ENCODE data around the gene KLF6. TPM values are rescaled to one million over a fixed set of nuclear protein-coding genes. Genes with fewer than 3 reads are reported as not detected.

Gene KLF6
- 171 TPM for total RNA-seq (ENCODE audit: insufficient read depth, low replicate concordance)

DNA sequence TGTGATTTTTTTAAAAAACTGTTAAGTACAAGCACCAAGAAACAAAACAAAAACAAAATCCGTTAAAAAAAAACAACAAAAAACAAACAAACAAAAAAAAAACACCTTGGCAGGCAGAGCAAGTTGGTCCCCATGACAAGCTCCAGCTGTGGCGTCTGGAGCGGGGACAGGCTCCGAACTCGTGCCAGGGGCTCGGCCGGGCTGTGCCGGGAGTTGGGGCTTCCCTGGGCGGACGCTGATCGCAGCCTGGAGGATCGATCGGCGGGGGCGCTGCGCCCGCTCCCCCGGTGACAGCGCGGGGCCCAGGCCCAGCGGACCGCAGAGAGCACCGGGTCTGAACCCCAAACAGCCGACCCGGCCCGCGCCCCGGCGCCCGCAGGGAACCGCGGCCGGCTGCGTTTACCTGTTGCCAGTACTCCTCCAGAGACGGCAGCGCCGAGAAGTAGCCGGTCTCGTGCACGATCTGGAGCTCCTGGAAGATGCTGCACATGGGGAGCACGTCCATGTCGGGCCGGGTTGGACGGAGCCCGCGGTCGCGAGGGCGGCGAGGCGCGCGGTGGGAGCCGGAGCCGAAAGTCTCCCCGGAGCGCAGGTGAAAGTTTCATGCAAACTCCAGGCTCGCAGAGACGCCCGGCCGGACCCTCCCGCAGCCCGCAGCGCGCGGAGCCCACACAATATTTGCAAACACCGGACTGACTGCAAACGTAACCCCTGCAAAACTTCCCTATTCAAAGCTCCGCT, at the start of gene KLF6:
Gene KLF6 (minus strand): TSS at position 700 of the 741 bp plus-strand sequence. CDS start 195 bp downstream, at position 505.
- peak; percentile 46 for DNase-seq (ENCODE audit: low spot score)

DNA sequence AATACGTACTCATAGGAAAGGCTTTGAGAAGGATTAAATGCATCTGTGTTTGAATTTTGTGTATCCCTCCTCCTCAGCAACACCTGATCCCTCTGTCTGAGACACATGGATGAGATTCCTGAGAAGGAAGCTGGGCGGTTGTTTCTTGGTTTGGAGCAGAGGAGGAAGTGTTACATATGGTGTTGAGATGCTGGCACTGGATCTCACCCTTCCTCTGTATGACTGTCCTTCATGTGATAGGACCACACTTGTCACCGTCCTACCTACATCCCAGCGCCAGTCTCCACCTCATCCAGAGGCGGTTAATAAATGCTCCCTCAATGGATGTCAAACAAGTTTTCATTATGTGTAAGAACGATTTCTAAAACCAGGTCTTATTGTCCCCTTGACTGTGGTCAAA, 49.4 kb upstream of the KLF6 start:
- DNase-seq (ENCODE audit: low spot score), result no peak

DNA sequence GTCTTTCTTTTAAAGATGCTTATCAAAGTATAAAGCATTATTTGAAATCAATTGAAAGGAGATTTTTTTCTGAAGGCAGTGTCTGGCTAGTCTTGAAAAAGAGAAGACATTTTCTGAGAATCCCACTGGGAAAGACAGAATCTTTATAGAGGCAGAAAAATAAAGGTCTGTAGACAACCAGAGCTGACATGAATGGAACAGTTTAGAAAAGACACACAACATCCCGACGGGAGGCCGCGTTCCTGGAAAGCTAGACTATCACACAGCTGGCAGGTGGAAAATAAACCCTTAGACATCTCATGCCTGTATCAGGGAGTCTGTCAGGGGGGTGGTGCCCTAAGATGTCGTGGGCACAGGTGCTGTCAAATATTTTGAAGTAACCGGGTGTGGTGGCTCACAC, 48.0 kb upstream of the KLF6 start:
- no peak for DNase-seq (ENCODE audit: low spot score)

DNA sequence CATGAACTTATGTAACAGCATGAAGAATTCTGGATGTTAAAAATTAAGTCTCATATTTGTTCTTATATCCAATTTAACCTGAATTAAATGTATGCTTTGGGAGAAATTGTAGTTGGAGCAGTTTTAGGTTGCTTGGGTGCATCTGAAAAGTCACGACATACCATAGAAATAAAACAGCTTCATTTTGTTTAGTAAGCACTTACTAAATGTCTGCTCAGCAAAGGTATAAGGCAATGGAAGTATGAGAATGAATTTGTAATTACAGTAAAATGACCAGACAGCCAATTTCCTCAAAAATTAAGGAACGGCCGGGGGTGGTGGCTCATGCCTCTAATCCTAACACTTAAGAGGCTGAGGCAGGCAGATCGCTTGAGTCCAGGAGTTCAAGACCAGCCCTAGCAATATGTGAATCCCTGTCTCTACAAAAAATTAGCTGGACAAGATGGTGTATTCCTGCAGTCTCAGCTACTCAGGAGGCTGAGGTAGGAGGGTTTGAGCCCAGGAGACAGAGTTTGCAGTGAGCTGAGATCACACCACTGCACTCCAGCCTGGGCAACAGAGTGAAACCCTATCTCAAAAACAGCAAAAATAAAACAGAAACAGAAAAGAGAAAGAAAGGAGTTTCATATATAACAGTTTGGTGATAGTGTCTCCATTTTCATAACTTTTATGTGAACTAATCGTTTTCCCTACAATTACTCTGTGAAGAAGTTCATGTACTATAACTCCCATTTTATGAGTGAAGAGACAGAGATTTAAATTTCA, 47.2 kb upstream of the KLF6 start:
- DNase-seq (ENCODE audit: low spot score), result no peak

- no peak for DNase-seq (ENCODE audit: low spot score)
Observed at GRCh38 chr10:3831608-3832007, 46.6 kb upstream of the KLF6 start.

- no peak for DNase-seq (ENCODE audit: low spot score)
Observed at GRCh38 chr10:3830946-3831345, 45.9 kb upstream of the KLF6 start.

DNA sequence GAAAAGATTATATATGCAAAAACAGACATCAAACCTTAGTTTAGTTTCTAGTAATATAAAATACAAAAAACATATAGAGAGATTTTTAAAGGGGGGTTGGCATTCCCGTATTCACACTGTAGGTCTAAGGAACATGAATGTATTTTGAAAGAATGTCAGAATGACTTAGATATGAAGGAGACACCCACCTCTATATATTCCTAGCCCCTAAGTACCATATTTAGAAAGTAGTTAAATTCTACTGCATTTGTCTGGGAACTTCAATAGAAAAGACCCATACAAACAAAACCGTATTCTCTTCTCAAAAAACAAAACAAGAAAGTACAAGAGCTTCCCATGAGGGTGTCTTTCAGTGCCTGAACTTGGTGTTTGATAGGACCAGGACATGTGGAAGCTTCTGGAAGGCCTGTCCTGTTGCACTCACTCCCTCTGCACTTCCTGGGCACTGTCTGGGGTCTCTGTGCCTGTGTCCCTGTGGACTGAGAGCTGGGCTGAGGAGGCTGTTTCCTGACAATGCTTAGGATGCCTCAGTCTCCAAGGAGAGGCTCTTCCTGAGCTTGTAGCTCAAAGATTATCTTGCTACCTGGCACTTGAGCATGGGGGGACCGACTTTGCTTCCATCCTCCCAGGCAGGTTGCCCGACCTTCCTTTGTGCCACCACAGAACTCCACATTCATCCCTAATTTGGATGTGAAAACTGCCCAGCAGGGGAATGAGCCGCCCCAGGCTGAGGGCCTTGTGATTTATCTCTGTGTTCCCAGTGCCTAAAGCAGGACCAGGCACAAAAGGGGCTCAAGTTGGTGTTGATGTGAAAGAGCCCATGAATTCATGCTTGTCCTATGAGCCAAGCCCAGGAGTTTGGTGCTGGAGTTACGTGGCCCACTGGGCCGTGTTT, 44.4 kb upstream of the KLF6 start:
- no peak for DNase-seq (ENCODE audit: low spot score)

DNA sequence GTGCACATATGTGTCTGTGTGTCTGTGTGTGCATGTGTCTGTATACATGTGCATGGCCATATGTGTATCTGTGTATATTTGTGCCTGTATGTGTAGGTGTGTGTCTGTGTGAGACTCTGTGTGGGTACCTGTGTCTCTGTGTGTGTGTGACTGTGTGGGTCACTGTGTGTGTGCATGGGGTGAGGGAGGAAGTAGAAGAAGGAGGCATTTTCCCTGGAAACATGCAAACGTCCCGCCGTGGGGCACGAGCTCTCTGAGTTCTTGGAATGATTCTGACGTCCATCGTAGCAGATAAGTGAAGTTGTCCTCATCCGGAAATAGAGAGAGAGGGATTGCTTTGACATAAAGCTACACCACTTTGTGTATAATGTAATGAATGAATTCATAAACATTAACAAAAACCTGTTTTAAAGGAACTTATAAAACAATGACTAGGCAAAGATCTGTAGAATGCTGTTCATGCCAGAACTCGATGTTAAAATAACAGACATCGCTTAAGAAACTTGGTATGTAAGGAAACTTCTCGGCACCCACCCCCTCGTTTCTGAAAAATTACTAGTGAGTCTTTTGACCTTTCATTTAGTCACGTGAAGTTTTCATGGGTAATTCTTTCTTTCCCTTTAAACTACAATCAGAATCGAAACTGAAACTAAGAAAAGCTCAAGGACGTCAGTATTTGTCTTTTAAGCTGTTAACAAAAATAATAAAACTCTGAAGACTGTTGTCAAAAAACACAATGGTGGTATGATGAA, 43.6 kb upstream of the KLF6 start:
- peak; percentile 81 for DNase-seq (ENCODE audit: low spot score)

GRCh38 chr10:3827768-3828403, 42.9 kb upstream of the KLF6 start:
- no peak for DNase-seq (ENCODE audit: low spot score)

DNA sequence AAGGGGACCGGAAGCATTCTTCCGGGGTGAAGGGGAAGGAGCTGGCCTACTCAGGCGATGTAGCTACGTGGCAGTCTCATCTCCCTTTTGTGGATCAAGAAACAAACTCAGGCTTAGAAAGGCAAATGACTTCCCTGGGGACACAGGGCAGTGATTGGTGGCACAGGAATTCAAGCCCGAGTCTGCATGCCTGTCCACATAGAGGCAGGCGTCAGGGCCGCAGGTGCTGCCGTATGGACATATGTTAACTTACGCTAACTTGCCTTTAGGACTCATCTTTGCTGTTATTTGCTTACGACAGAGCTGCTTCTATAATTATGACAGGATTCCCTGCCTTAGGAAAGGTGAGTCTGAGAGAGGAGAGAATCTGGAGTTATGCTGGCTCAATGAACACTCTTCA, 42.3 kb upstream of the KLF6 start:
- no peak for DNase-seq (ENCODE audit: low spot score)

- no peak for DNase-seq (ENCODE audit: low spot score)
Observed at GRCh38 chr10:3825862-3826351, 40.9 kb upstream of the KLF6 start.

DNA sequence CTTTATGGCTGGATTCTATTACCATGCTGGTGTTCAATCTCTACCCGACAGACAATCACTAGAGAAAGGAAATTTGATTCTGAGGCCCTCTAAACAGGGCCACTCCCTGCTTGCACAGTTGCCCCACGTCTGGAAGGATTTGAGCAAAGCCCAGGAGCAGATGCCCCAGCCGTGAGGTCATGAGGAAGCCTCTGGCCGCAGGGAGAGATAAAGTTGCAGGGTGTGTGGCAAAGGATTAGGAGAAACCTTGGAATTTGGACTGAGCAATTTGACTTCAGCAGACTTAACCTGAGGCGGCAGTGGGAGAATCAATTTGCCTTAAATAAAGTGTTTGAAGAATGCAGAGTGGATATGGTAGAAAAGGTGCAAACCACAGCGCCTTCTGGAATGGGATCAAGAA, 40.2 kb upstream of the KLF6 start:
- peak; percentile 89 for DNase-seq (ENCODE audit: low spot score)

- no peak for DNase-seq (ENCODE audit: low spot score)
Observed at GRCh38 chr10:3822541-3823330, 37.7 kb upstream of the KLF6 start.

DNA sequence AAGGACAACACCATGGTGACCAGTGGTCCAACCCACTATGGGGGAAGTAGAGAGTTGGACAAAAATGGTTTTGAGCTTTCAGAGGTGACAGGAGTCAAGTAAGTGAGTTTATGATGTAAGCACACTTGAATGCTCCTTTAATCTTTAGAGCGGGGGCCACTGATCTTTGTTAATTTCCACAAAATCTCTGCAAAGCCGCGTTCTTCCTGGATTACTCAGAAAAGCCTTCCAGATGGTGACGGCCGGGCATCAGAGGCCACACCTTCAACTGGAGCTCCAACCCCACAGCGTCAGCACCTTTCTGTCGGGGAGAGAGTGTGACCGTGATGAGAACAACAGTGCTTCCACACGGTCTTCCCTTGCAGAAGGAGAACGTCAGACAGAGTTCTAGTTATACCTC, 35.2 kb upstream of the KLF6 start:
- peak; percentile 63 for DNase-seq (ENCODE audit: low spot score)

- DNase-seq (ENCODE audit: low spot score), result no peak
Observed at GRCh38 chr10:3816995-3817394, 32.0 kb upstream of the KLF6 start.

GRCh38 chr10:3814838-3815220, 29.8 kb upstream of the KLF6 start:
- no peak for DNase-seq (ENCODE audit: low spot score)

DNA sequence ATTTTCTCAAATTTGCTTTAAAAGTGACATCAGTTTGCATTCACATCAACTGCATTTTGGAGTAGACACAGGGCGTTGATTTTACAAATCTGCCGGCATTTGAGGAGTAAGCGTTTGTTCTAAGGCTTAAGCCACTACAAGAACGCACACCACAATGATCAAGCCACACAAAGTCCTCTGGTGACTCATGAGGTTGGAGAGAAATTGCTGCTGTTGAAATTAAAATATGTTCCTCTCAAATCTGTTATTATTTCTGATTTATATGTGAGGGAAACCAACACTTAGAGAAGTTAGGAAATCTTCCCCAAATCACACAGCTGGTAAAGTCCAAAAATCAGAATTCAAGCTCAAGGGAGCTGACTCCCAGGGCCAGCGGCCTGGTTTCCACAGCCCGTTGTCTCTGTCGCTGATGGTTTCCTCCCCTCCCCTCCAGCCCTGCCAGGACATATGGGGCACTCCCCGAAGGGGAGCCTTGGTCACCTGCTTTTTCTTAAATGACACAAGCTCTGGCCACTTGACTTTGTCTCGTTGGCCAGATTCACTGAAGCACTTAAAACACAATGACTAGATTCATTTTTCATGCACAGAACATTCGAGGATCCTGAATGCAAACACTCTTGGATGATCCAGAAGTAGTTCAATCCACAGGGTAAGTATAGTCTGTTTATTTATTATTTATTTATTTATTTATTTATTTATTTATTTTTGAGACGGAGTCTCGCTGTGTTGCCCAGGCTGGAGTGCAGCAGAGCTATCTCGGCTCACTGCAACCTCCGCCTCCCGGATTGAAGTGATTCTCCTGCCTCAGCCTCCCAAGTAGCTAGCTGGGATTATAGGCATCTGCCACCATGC, 29.2 kb upstream of the KLF6 start:
- DNase-seq (ENCODE audit: low spot score), result no peak

DNA sequence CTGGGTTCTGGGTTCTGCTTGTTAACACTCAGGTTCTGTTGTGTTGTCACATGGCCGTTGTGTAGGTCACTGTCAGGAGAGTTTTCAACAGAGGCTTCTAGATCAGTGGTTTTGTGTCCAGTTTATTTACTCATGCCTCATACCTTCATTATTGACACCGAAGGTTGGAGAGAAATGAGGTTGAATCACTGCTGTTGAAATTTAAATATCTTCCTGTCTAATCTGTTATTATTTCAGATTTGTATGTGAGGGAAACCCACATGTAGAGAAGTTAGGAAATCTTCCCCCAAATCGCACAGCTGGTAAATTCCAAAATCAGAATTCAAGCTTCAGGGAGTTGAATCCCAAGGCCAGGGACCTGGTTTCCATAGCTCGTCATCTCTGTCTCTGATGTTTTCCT, 28.3 kb upstream of the KLF6 start:
- no peak for DNase-seq (ENCODE audit: low spot score)

DNA sequence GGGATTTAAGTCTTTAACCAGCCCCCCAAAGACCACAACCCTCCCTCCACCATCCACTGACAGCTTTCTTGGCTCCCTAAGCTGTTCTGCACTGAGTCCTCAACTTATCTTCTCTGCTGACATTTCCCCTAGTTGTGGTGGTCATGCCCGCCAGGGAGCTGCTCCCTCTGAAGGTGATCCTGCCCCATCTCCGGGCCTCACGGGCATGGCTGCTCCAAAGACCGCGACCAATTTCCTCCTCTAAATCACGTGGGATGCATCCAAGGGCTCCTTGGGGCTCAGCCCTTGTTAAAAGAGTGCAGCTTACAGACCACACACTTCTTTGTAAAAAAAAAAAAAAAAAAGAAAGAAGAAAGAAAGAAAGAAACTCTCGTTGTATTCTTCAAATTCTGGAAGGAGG, 27.1 kb upstream of the KLF6 start:
- DNase-seq (ENCODE audit: low spot score), result no peak

Measured in umbilical cord (tissue), 2 donors.